AG09309 (cell line): Measurements from ENCODE around the gene FADS3.

ENCODE experiments used
- DNase-seq: peaks from one replicate; pipeline ENCODE4 v3.0.0-alpha.2; 2010; ENCODE audit warnings: low read depth
- H3K4me3 ChIP-seq: 2 replicates; pipeline ENCODE4 v1.5.1; 2011; ENCODE audit warnings: mild to moderate bottlenecking, low read depth, low read length, moderate library complexity; ENCODE audit not compliant: control insufficient read depth
- TF ChIP-seq, protein P1 (sequence below): IDR thresholded peaks from 2 replicates; pipeline ENCODE4 v1.5.1; 2011; ENCODE audit warnings: mild to moderate bottlenecking, low read depth, low read length, inconsistent platforms; ENCODE audit not compliant: insufficient read depth, control insufficient read depth; ENCODE audit errors: missing control alignments

FADS3 gene

DNA sequence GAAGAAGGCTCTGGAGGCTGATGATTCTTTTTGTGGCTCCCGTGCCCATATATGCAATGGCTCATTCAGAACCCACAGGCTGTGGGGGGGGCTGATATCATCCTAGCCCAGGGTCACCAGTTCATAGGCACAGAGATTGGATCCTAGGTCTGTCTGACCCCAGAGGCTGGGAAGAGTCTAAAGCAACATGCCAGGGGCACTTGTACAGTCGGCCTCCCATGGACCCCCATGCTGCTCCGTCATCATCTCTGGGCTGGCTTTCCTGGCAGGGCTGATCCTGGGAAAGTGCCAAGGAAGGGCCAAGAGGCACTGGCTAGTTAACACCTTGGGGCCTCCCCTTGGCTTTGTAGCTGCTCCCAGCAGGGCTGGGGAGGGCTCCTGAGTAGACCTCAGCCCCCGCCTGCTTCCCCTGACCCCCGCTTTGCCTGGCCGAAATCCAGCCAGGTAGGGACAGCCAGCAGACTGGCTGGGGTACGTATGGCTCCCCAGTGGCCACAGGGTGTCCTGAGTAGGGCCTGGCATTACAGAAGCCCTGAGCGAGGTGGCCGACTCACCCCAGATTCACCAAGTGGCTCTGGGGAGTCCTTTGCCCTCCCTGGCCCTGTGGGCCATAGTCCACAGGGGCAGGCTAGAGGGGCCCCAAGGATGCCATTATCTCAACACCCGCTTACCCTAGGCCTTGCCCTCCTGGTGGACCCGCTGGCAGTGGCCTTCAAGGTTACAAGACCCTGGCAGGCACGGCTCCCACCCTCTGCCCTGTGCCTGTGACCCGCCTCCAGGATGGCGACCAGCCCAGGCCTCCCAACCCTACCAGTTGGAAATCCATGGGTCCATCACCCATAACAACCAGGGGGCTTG, 22.5 kb downstream of the FADS3 start:
- TF ChIP-seq, protein P1, sequence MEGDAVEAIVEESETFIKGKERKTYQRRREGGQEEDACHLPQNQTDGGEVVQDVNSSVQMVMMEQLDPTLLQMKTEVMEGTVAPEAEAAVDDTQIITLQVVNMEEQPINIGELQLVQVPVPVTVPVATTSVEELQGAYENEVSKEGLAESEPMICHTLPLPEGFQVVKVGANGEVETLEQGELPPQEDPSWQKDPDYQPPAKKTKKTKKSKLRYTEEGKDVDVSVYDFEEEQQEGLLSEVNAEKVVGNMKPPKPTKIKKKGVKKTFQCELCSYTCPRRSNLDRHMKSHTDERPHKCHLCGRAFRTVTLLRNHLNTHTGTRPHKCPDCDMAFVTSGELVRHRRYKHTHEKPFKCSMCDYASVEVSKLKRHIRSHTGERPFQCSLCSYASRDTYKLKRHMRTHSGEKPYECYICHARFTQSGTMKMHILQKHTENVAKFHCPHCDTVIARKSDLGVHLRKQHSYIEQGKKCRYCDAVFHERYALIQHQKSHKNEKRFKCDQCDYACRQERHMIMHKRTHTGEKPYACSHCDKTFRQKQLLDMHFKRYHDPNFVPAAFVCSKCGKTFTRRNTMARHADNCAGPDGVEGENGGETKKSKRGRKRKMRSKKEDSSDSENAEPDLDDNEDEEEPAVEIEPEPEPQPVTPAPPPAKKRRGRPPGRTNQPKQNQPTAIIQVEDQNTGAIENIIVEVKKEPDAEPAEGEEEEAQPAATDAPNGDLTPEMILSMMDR, result no peak
- DNase-seq, result no peak
- no peak overlapping the region for H3K4me3 ChIP-seq

DNA sequence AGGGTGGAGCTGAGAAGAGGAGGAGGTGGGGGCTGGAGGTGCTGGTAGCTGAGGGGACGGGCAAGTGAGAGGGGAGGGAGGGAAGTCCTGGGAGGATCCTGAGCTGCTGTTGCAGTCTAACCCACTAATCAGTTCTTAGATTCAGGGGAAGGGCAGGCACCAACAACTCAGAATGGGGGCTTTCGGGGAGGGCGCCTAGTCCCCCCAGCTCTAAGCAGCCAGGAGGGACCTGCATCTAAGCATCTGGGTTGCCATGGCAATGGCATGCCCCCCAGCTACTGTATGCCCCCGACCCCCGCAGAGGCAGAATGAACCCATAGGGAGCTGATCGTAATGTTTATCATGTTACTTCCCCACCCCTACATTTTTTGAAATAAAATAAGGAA, 24.4 kb downstream of the FADS3 start:
- no peak overlapping the region for H3K4me3 ChIP-seq

DNA sequence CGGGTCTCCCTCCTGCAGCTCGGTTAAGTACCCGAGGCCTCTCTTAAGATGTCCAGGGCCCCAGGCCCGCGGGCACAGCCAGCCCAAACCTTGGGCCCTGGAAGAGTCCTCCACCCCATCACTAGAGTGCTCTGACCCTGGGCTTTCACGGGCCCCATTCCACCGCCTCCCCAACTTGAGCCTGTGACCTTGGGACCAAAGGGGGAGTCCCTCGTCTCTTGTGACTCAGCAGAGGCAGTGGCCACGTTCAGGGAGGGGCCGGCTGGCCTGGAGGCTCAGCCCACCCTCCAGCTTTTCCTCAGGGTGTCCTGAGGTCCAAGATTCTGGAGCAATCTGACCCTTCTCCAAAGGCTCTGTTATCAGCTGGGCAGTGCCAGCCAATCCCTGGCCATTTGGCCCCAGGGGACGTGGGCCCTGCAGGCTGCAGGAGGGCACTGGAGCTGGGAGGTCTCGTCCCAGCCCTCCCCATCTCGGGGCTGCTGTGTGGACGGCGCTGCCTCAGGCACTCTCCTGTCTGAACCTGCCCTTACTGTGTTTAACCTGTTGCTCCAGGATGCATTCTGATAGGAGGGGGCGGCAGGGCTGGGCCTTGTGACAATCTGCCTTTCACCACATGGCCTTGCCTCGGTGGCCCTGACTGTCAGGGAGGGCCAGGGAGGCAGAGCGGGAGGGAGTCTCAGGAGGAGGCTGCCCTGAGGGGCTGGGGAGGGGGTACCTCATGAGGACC, 25.0 kb downstream of the FADS3 start:
- TF ChIP-seq, protein P1, result no peak
- no peak for DNase-seq
- H3K4me3 ChIP-seq, result no peak overlapping the region

More for the DNA sequence above, 24.4 kb downstream of the FADS3 start:
- TF ChIP-seq, protein P1, result no peak
- DNase-seq, result no peak

- H3K4me3 ChIP-seq, result no peak overlapping the region
- TF ChIP-seq, protein P1, result no peak
- no peak for DNase-seq
These were observed 26.2 kb downstream of the FADS3 start for GRCh38 chr11:61864814-61865775.

DNA sequence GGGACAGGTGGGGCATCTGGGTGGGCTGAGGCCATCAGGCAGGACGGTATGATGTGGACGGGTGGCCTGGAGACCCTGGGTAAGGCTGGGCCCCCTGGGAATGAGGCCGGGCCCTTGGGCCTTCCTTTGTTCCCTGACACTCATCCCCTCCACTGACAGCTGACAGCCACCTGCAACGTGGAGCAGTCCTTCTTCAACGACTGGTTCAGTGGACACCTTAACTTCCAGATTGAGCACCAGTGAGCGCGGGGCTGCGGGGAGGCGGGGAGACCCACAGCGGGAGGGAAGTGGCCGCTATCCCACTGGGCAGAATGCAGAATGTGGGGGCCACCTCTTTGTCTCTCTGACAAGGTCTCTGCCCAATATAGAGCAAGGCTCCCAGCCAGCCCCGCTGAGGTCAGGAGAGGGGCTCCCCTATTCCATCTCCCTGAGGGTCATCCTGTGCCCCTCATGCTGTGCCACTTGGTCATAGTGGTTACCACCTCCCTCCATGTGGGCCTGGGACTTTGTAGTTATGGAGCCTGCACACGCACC, 27.7 kb downstream of the FADS3 start:
- DNase-seq, result no peak
- TF ChIP-seq, protein P1, result no peak
- H3K4me3 ChIP-seq, result no peak overlapping the region

GRCh38 chr11:61862714-61863547, 28.4 kb downstream of the FADS3 start:
- no peak overlapping the region for H3K4me3 ChIP-seq
- DNase-seq, result no peak
- TF ChIP-seq, protein P1, result no peak
